Activated naive CD8-positive, alpha-beta T cell treated with anti-CD3 and anti-CD28 coated beads, Interleukin-2, amount 50 U/mL, for 24 hours (primary cell): ENCODE data around the gene TUSC1.
A peak's percentile ranks its signal among the peaks of the same experiment; 100 is the strongest.
"Not testable (repeated sequence)": the region's sequence is repeated elsewhere in the genome, so short reads cannot be mapped to it uniquely, and the experiment has no call there.

Experiments used
- ATAC-seq: fragments of 150-1000 bp; cut with Tn5 transposase; one replicate; pipeline ENCODE4 v1.10.0; 2021
- DNase-seq: peaks from one replicate; pipeline ENCODE4 v3.0.0; 2021
- H3K27ac Mint-ChIP-seq: one replicate; pipeline ENCODE4 v1.8.0; 2021; ENCODE audit warnings: mild to moderate bottlenecking, mixed read lengths
- H3K27me3 Mint-ChIP-seq: one replicate; pipeline ENCODE4 v1.8.0; 2021; ENCODE audit warnings: mixed read lengths
- H3K36me3 Mint-ChIP-seq: one replicate; pipeline ENCODE4 v1.8.0; 2021; ENCODE audit warnings: low read depth, mixed read lengths
- H3K4me1 Mint-ChIP-seq: one replicate; pipeline ENCODE4 v1.8.0; 2021; ENCODE audit warnings: mixed read lengths
- H3K4me3 Mint-ChIP-seq: one replicate; pipeline ENCODE4 v1.8.0; 2021; ENCODE audit warnings: mild to moderate bottlenecking, moderate library complexity, mixed read lengths
- H3K9me3 Mint-ChIP-seq: one replicate; pipeline ENCODE4 v1.8.0; 2021; ENCODE audit warnings: mixed read lengths

Gene TUSC1

GRCh38 chr9:25678147-25678666, at the start of gene TUSC1:
Gene TUSC1, minus strand, starts transcription at chr9:25678444. Its CDS starts 132 bp downstream, at chr9:25678312.
- Mint-ChIP-seq H3K4me1 (peaks cover 3% of the 10 kb centered on the region), H3K4me3 (peak within 1 kb of the TSS; percentile 46), H3K9me3 (peaks cover 4% of the 10 kb centered on the region), H3K27ac (no peak within 1 kb of the TSS), H3K36me3 (no peaks in the 10 kb centered on the region), H3K27me3 (peaks cover 31% of the 10 kb centered on the region)
- peak; percentile 5 for DNase-seq
- peak; percentile 43 for ATAC-seq

- no peak overlapping the region for H3K4me3 Mint-ChIP-seq
- H3K27ac Mint-ChIP-seq, result no peak overlapping the region
- DNase-seq (no peak), ATAC-seq (no peak)
- no peaks in the 10 kb centered on the region for H3K36me3 Mint-ChIP-seq
- peaks cover 3% of the 10 kb centered on the region for H3K9me3 Mint-ChIP-seq
- H3K4me1 Mint-ChIP-seq, result no peaks in the 10 kb centered on the region
- no peaks in the 10 kb centered on the region for H3K27me3 Mint-ChIP-seq
Measured at GRCh38 chr9:25726871-25727410, 48.7 kb upstream of the TUSC1 start.

GRCh38 chr9:25724424-25724823, 46.2 kb upstream of the TUSC1 start:
- H3K9me3 Mint-ChIP-seq, result peaks cover 3% of the 10 kb centered on the region
- no peak overlapping the region for H3K4me3 Mint-ChIP-seq
- H3K4me1 Mint-ChIP-seq, result no peaks in the 10 kb centered on the region
- no peak for ATAC-seq
- H3K27ac Mint-ChIP-seq, result no peak overlapping the region
- H3K36me3 Mint-ChIP-seq, result no peaks in the 10 kb centered on the region
- H3K27me3 Mint-ChIP-seq, result no peaks in the 10 kb centered on the region
- DNase-seq, result no peak

GRCh38 chr9:25716220-25716872, 38.1 kb upstream of the TUSC1 start:
- Mint-ChIP-seq H3K4me1 (no peaks in the 10 kb centered on the region), H3K4me3 (no peak overlapping the region), H3K27ac (no peak overlapping the region), H3K27me3 (no peaks in the 10 kb centered on the region), H3K9me3 (peaks cover 4% of the 10 kb centered on the region), H3K36me3 (no peaks in the 10 kb centered on the region)
- DNase-seq (no peak), ATAC-seq (no peak)

- no peaks in the 10 kb centered on the region for H3K4me1 Mint-ChIP-seq
- no peak overlapping the region for H3K27ac Mint-ChIP-seq
- no peaks in the 10 kb centered on the region for H3K36me3 Mint-ChIP-seq
- no peak overlapping the region for H3K4me3 Mint-ChIP-seq
- no peaks in the 10 kb centered on the region for H3K27me3 Mint-ChIP-seq
- H3K9me3 Mint-ChIP-seq, result no peaks in the 10 kb centered on the region
- ATAC-seq (no peak), DNase-seq (no peak)
Measured at GRCh38 chr9:25709941-25710340, 31.7 kb upstream of the TUSC1 start.

GRCh38 chr9:25704800-25705199, 26.6 kb upstream of the TUSC1 start:
- Mint-ChIP-seq H3K9me3 (no peaks in the 10 kb centered on the region), H3K36me3 (no peaks in the 10 kb centered on the region), H3K4me1 (no peaks in the 10 kb centered on the region), H3K4me3 (no peak overlapping the region), H3K27me3 (no peaks in the 10 kb centered on the region), H3K27ac (no peak overlapping the region)
- no peak for ATAC-seq
- no peak for DNase-seq

- Mint-ChIP-seq H3K27ac (no peak overlapping the region), H3K4me3 (no peak overlapping the region)
Measured at GRCh38 chr9:25703701-25704357, 25.6 kb upstream of the TUSC1 start.

GRCh38 chr9:25702536-25702935, 24.3 kb upstream of the TUSC1 start:
- Mint-ChIP-seq H3K27me3 (no peaks in the 10 kb centered on the region), H3K9me3 (no peaks in the 10 kb centered on the region), H3K4me3 (no peak overlapping the region), H3K4me1 (no peaks in the 10 kb centered on the region), H3K36me3 (no peaks in the 10 kb centered on the region), H3K27ac (no peak overlapping the region)
- DNase-seq, result no peak
- no peak for ATAC-seq

More at GRCh38 chr9:25703701-25704357, 25.6 kb upstream of the TUSC1 start:
- ATAC-seq (no peak), DNase-seq (no peak)
- Mint-ChIP-seq H3K36me3 (no peaks in the 10 kb centered on the region), H3K4me1 (no peaks in the 10 kb centered on the region), H3K9me3 (no peaks in the 10 kb centered on the region), H3K27me3 (no peaks in the 10 kb centered on the region)

- H3K9me3 Mint-ChIP-seq, ATAC-seq, H3K4me1 Mint-ChIP-seq, DNase-seq, H3K36me3 Mint-ChIP-seq, H3K27me3 Mint-ChIP-seq, H3K4me3 Mint-ChIP-seq, H3K27ac Mint-ChIP-seq: not testable (repeated sequence)
Measured at GRCh38 chr9:25700899-25701298, 22.7 kb upstream of the TUSC1 start.

GRCh38 chr9:25700430-25700829, 22.2 kb upstream of the TUSC1 start:
- Mint-ChIP-seq H3K36me3 (no peaks in the 10 kb centered on the region), H3K4me1 (no peaks in the 10 kb centered on the region), H3K27me3 (no peaks in the 10 kb centered on the region), H3K9me3 (peaks cover 6% of the 10 kb centered on the region), H3K27ac (no peak overlapping the region), H3K4me3 (no peak overlapping the region)
- DNase-seq (no peak), ATAC-seq (no peak)

GRCh38 chr9:25691786-25692185, 13.5 kb upstream of the TUSC1 start:
- ATAC-seq, result no peak
- no peak overlapping the region for H3K4me3 Mint-ChIP-seq
- H3K9me3 Mint-ChIP-seq, result peaks cover 12% of the 10 kb centered on the region
- DNase-seq, result no peak
- no peaks in the 10 kb centered on the region for H3K4me1 Mint-ChIP-seq
- H3K27me3 Mint-ChIP-seq, result no peaks in the 10 kb centered on the region
- H3K36me3 Mint-ChIP-seq, result no peaks in the 10 kb centered on the region
- no peak overlapping the region for H3K27ac Mint-ChIP-seq

- ATAC-seq, result no peak
Measured at GRCh38 chr9:25684321-25684720, 6.1 kb upstream of the TUSC1 start.

GRCh38 chr9:25681266-25681665, 3.0 kb upstream of the TUSC1 start:
- DNase-seq (no peak), ATAC-seq (no peak)
- peaks cover 3% of the 10 kb centered on the region for H3K4me1 Mint-ChIP-seq
- no peak overlapping the region for H3K4me3 Mint-ChIP-seq
- H3K9me3 Mint-ChIP-seq, result peaks cover 4% of the 10 kb centered on the region
- no peak overlapping the region for H3K27ac Mint-ChIP-seq
- H3K27me3 Mint-ChIP-seq, result peaks cover 21% of the 10 kb centered on the region
- H3K36me3 Mint-ChIP-seq, result no peaks in the 10 kb centered on the region

More at GRCh38 chr9:25684321-25684720, 6.1 kb upstream of the TUSC1 start:
- H3K27me3 Mint-ChIP-seq, result peaks cover 3% of the 10 kb centered on the region
- no peaks in the 10 kb centered on the region for H3K36me3 Mint-ChIP-seq
- H3K4me3 Mint-ChIP-seq, result no peak overlapping the region
- peaks cover 2% of the 10 kb centered on the region for H3K4me1 Mint-ChIP-seq
- no peak overlapping the region for H3K27ac Mint-ChIP-seq
- DNase-seq, result no peak
- H3K9me3 Mint-ChIP-seq, result peaks cover 4% of the 10 kb centered on the region

GRCh38 chr9:25678846-25679360, 659 bp upstream of the TUSC1 start:
- H3K9me3 Mint-ChIP-seq, result peaks cover 4% of the 10 kb centered on the region
- no peak overlapping the region for H3K4me3 Mint-ChIP-seq
- no peak overlapping the region for H3K27ac Mint-ChIP-seq
- DNase-seq (no peak), ATAC-seq (no peak)
- H3K4me1 Mint-ChIP-seq, result peaks cover 3% of the 10 kb centered on the region
- H3K36me3 Mint-ChIP-seq, result no peaks in the 10 kb centered on the region
- peaks cover 31% of the 10 kb centered on the region for H3K27me3 Mint-ChIP-seq
